Measurements from ENCODE around the gene ETNPPL.

- TF ChIP-seq CTCF (conservative IDR thresholded peaks at IDR 0.05; ENCODE audit: low read depth, low read length) (no peak), EZH2 (IDR thresholded peaks at IDR 0.05; ENCODE audit: borderline replicate concordance, low read depth, low read length, poor library complexity, severe bottlenecking) (no peak)
Observed at GRCh38 chr4:108731006-108731405, 31.8 kb downstream of the ETNPPL start.
